NCI-H187 treated with DMSO at 0.1 percent for 48 hours (cell line): ENCODE measurements around the gene HTR6.

Experiments used
- DNase-seq: peaks from one replicate; lab custom pipeline; 2025; lab: John Stamatoyannopoulos, UW

HTR6 gene

GRCh38 chr1:19656780-19657466 lies 7.8 kb upstream of the HTR6 start:
- no peak for DNase-seq

GRCh38 chr1:19657511-19657910 lies 7.2 kb upstream of the HTR6 start:
- DNase-seq = no peak

- no peak for DNase-seq
Observed at GRCh38 chr1:19658186-19658585, 6.5 kb upstream of the HTR6 start.

GRCh38 chr1:19661721-19662228 lies 2.9 kb upstream of the HTR6 start:
- DNase-seq = no peak

GRCh38 chr1:19662313-19662712 lies 2.4 kb upstream of the HTR6 start:
- DNase-seq = no peak

- no peak for DNase-seq
Observed at GRCh38 chr1:19665186-19665495, 466 bp downstream of the HTR6 start.

- DNase-seq = no peak
Observed at GRCh38 chr1:19665496-19666465, 1.1 kb downstream of the HTR6 start.

GRCh38 chr1:19668888-19669287 lies 4.2 kb downstream of the HTR6 start:
- no peak for DNase-seq

- DNase-seq = no peak
Observed at GRCh38 chr1:19670787-19671186, 6.1 kb downstream of the HTR6 start.

- no peak for DNase-seq
Observed at GRCh38 chr1:19672237-19672636, 7.6 kb downstream of the HTR6 start.

- no peak for DNase-seq
Observed at GRCh38 chr1:19675797-19676196, 11.1 kb downstream of the HTR6 start.

GRCh38 chr1:19676438-19676922 lies 11.8 kb downstream of the HTR6 start:
- DNase-seq = no peak

GRCh38 chr1:19678493-19678892 lies 13.8 kb downstream of the HTR6 start:
- no peak for DNase-seq

- DNase-seq = no peak
Observed at GRCh38 chr1:19678931-19679453, 14.3 kb downstream of the HTR6 start.

- no peak for DNase-seq
Observed at GRCh38 chr1:19679691-19680090, 15.0 kb downstream of the HTR6 start.

- no peak for DNase-seq
Observed at GRCh38 chr1:19680644-19681043, 16.0 kb downstream of the HTR6 start.

GRCh38 chr1:19682257-19682656 lies 17.6 kb downstream of the HTR6 start:
- no peak for DNase-seq

- no peak for DNase-seq
Observed at GRCh38 chr1:19682901-19683300, 18.2 kb downstream of the HTR6 start.

- no peak for DNase-seq
Observed at GRCh38 chr1:19683351-19683750, 18.7 kb downstream of the HTR6 start.

GRCh38 chr1:19684677-19685076 lies 20.0 kb downstream of the HTR6 start:
- no peak for DNase-seq

GRCh38 chr1:19685994-19686393 lies 21.3 kb downstream of the HTR6 start:
- DNase-seq = no peak

GRCh38 chr1:19687414-19687813 lies 22.7 kb downstream of the HTR6 start:
- DNase-seq = no peak
